HG03342 (cell line): ENCODE measurements around the gene MBNL3.

Source experiments
- ATAC-seq: cut with Tn5 transposase; IDR thresholded peaks from one replicate; pipeline ENCODE4 v1.9.1; 2021; ENCODE audit warnings: mild to moderate bottlenecking, moderate library complexity; ENCODE audit not compliant: unreplicated experiment

Gene MBNL3

DNA sequence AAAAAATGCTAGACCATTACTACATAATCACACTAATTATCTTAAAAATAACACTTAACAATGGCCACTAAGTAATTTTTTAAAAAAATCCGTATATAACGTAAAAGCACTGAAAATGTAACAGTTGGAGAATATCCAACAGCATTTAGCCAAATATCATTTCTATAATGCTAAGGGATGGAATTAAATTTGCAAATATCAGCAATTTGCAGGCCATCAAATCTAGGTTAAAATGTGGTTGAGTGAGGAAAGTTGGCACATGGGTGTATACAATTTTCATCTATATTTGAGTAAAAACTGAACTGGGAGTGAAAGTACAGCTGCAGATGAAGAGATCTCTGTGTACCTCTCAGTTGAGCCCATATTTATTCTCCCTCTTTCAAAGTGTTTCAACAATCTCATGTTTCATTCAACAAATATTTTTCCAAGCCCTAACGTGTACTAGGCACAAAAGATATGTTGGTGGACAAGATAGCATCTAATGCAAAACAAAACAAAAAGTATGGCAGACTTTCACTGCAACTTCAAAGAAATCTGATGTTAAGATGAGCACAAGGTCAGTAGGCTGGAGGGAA lies 63.0 kb downstream of the MBNL3 start:
- no peak for ATAC-seq

GRCh38 chrX:132423323-132423722 lies 65.5 kb downstream of the MBNL3 start:
- ATAC-seq = no peak

GRCh38 chrX:132415012-132415411 lies 73.8 kb downstream of the MBNL3 start:
- no peak for ATAC-seq

DNA sequence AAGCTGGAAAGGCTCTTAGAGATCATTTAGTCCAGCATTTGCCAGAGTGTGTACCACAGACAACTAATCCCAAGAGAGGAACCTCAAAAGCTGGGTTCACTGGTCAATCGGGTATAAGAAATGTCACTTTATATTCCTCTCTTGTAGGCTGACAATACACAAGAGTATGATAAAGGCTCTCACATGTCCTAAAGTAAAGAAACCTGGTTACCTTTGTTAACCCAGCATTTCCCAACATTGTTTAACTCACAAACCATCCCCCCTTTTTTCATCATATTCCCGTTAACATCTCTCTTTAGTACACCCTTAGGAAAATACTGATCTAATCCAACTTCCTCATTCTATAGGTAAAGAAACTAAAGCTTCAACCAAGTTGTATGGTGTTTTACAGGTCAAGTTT lies 74.4 kb downstream of the MBNL3 start:
- no peak for ATAC-seq

- no peak for ATAC-seq
These were observed 75.4 kb downstream of the MBNL3 start for GRCh38 chrX:132413459-132413858.

GRCh38 chrX:132412208-132412607 lies 76.6 kb downstream of the MBNL3 start:
- no peak for ATAC-seq

DNA sequence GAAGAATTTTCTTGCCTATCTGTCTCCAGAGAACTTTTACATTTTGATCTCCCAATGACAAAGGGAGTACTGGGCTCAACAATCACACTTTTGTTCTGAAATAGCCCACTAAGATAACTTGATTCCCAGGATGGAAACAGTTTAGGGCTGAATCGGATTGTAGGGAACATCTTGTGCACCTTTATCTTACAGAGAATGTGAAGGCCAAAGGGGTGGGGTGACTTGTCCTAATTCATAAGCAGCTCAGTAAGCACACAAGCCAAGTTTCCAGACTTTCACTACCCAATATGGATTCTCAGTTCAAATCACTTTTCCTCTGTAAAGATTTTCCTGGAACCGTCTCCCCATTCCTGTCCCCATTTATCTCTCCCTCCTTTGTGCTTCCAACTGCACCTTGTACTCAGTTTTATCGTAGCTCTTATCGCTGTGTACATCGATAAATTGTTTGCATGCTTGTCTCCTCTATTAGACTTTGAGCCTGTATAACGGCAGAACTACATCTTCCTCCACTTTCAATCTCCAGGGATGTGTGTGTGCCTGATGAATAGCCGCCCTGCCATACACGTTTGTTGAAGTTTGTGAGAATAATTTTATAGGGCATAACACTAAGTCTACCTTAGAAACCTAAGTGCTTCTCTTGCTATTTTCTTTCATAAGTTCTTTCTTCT lies 77.4 kb downstream of the MBNL3 start:
- ATAC-seq = no peak

GRCh38 chrX:132409780-132410556 lies 78.9 kb downstream of the MBNL3 start:
- no peak for ATAC-seq

DNA sequence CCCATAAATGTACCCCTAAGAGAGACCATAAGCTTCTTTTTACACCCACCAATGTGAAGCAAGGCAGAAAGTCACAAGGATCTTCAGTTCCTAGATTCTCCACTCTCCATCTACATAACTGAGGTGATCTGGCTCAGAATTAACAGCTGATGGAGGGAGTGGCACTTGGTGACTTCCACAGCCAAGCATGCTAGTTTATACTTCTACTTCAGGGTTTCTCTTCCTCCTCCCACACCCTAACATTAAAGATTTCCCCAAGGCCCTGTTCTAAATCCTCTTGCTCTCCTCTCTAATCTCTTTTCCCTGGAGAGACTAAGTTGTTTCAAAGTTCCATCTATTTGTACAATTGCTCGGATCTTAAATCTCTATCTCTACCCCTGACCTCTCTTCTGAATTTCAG lies 81.1 kb downstream of the MBNL3 start:
- ATAC-seq = no peak

DNA sequence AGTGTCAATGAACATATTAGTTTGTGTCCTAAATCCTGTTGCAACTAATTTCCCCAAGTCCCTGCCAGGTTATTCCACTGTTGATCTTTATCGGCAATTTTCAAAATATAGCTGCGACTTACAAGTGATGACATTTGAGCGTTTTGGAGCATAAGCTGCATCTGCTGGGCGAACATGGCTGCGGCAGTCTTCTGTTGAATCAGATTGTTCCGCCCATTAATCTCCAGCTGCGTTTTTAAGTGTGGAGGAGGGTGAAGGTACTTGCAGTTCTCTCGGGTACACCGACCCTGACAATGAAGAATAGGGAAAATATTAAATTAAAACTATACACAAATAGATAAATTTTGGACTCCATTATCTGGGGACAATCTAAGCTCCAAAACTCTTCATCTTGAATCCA lies 82.7 kb downstream of the MBNL3 start:
- ATAC-seq = no peak

- no peak for ATAC-seq
These were observed 84.6 kb downstream of the MBNL3 start for GRCh38 chrX:132404266-132404665.

GRCh38 chrX:132401935-132402334 lies 86.9 kb downstream of the MBNL3 start:
- ATAC-seq = no peak

DNA sequence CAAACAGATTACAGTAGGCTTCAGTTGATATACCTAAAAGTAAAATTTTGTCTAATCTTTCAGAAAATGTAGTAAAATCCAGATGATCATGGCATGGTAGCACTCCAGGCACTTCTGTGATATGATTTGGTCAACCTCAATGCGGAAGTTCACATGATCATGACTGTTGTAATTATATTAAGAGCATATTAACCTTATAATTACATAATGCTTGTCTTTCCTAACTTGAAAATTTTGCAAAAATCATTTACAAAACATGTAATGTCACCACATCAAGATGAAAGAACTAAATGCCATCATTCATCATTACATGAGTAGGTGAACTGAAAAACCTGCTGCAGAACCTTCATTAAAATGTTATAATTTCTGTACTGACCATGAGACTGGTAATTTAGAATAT lies 88.1 kb downstream of the MBNL3 start:
- no peak for ATAC-seq

- no peak for ATAC-seq
These were observed 93.2 kb downstream of the MBNL3 start for GRCh38 chrX:132395645-132396044.

- no peak for ATAC-seq
These were observed 93.8 kb downstream of the MBNL3 start for GRCh38 chrX:132395026-132395425.

DNA sequence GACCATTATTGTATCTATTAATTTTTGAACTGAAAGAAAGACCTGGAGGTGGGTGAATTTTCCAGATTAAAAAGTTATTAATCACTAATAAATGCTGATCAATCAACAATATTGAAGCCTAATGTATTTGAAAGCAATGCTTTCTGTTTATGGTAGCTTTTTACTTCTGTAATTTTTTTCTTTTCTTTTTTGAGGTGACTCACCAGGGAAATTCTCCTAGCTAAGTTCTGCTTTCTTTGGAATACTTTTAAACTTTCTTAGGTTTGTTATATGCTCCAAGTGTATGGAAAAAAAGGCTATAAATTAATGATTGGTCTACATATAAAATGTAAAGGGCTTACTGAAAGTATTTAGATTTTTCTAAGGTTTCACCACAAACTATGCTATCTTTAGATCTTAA lies 94.2 kb downstream of the MBNL3 start:
- ATAC-seq = no peak

GRCh38 chrX:132393992-132394391 lies 94.8 kb downstream of the MBNL3 start:
- ATAC-seq = no peak

DNA sequence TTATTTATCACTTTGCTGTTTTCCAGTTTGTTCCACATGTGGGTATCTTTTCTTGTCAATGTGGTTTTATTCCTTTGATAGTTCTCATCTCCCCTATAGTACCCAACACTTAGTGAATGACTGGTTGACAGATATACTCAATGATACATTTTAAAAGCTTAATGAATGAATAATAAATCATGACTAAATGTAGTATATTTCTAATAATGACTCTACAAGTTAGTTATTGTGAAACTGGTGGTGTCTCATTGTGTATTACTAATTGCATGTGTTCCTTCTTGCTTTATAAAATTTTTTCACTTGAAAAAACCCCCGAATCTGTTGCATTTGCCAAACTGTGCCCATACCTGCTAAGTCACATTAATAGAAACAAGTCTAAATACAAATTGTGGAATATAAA lies 95.4 kb downstream of the MBNL3 start:
- no peak for ATAC-seq

- ATAC-seq = no peak
These were observed 95.8 kb downstream of the MBNL3 start for GRCh38 chrX:132393085-132393484.

- ATAC-seq = no peak
These were observed 98.0 kb downstream of the MBNL3 start for GRCh38 chrX:132390792-132391191.

GRCh38 chrX:132389480-132389879 lies 99.4 kb downstream of the MBNL3 start:
- ATAC-seq = no peak

- no peak for ATAC-seq
These were observed 100.5 kb downstream of the MBNL3 start for GRCh38 chrX:132388371-132388770.
